ENCODE results near the gene TJP1.

- TF ChIP-seq CTCF (IDR thresholded peaks at IDR 0.05) (no peak), POLR2A (IDR thresholded peaks at IDR 0.05) (no peak), POLR2AphosphoS5 (IDR thresholded peaks at IDR 0.05) (no peak)
These were observed 36.6 kb downstream of the TJP1 start for GRCh38 chr15:29785642-29786041.

Measured in upper lobe of left lung (tissue), 4 donors.